Cardiac septum (tissue), 1 donor: Measurements from ENCODE around the gene G0S2. TPM values are rescaled to one million over a fixed set of nuclear protein-coding genes. Genes with fewer than 3 reads are reported as not detected.

Source experiments
- DNase-seq: peaks from one replicate; pipeline ENCODE4 v3.0.0-alpha.2; 2020; ENCODE audit warnings: low spot score
- intact Hi-C: fragments of 100-400 bp; cut with DNase I; formaldehyde crosslinking; loops from one replicate; pipeline ENCODE4 v1.14.0; 2022
- long read RNA-seq: library from polyadenylated mRNA; unstranded; transcript quantifications from one replicate; pipeline ENCODE4 v2.0.0, GENCODE V29; 2021
- total RNA-seq: library from RNA; stranded (reverse); fragmentation: NEBNext Ultra II Directional; extraction: Animal tissue kit (Norgen Biotek cat#: 25700); gene quantifications from one replicate; pipeline ENCODE4 v1.2.1, GENCODE V29; 2021
- donor health status: DM: no; HTN: no; CAD: no.

The G0S2 gene
- total RNA-seq: 246 TPM
- long read RNA-seq, transcript G0S2-201 (2 exons, 866 nt): major isoform, 680 of 691 reads
- long read RNA-seq, partial matches to known transcripts: 0 of 691 reads
- long read RNA-seq, other reads (novel, unspliced or antisense): 11 of 691 reads

GRCh38 chr1:209674957-209675564, at the start of gene G0S2:
Gene G0S2, plus strand, starts transcription at chr1:209675412. Its CDS starts 273 bp downstream, at chr1:209675685.
- intact Hi-C loops: loop anchor here (1.0 kb wide), 1 partner anchor 32 kb away; no protein-coding TSS in a partner anchor

GRCh38 chr1:209625791-209626285, 49.4 kb upstream of the G0S2 start:
- DNase-seq: no peak

More at GRCh38 chr1:209674957-209675564, at the start of gene G0S2:
- peak; percentile 95 for DNase-seq

GRCh38 chr1:209626346-209627026, 48.7 kb upstream of the G0S2 start:
- intact Hi-C loops: loop anchor here (1.0 to 5.0 kb wide), 4 partner anchors 24 to 121 kb away; no protein-coding TSS in a partner anchor
- no peak for DNase-seq

More at GRCh38 chr1:209625791-209626285, 49.4 kb upstream of the G0S2 start:
- intact Hi-C loops: loop anchor here (2.0 to 5.0 kb wide), 4 partner anchors 17 to 121 kb away; no protein-coding TSS in a partner anchor

- DNase-seq: no peak
- intact Hi-C loops: loop anchor here (1.0 to 5.0 kb wide), 4 partner anchors 25 to 120 kb away; no protein-coding TSS in a partner anchor
These were observed 48.0 kb upstream of the G0S2 start for GRCh38 chr1:209627027-209627731.

- intact Hi-C loops: loop anchor here (1.0 to 5.0 kb wide), 4 partner anchors 25 to 120 kb away; no protein-coding TSS in a partner anchor
- peak; percentile 91 for DNase-seq
These were observed 47.4 kb upstream of the G0S2 start for GRCh38 chr1:209627732-209628196.

GRCh38 chr1:209628618-209629299, 46.5 kb upstream of the G0S2 start:
- intact Hi-C loops: loop anchor here (5.0 kb wide), 1 partner anchor 119 kb away; no protein-coding TSS in a partner anchor
- no peak for DNase-seq

GRCh38 chr1:209629621-209630382, 45.4 kb upstream of the G0S2 start:
- intact Hi-C loops: loop anchor here (5.0 kb wide), 1 partner anchor 117 kb away; no protein-coding TSS in a partner anchor
- no peak for DNase-seq

- intact Hi-C loops: no loop called here
- DNase-seq: no peak
These were observed 44.6 kb upstream of the G0S2 start for GRCh38 chr1:209630383-209631225.

GRCh38 chr1:209633335-209633997, 41.7 kb upstream of the G0S2 start:
- DNase-seq: no peak
- intact Hi-C loops: no loop called here

- intact Hi-C loops: no loop called here
- no peak for DNase-seq
These were observed 41.0 kb upstream of the G0S2 start for GRCh38 chr1:209634005-209634737.

GRCh38 chr1:209635850-209636249, 39.4 kb upstream of the G0S2 start:
- intact Hi-C loops: no loop called here
- no peak for DNase-seq

- intact Hi-C loops: loop anchor here (2.0 kb wide), 2 partner anchors 17 to 101 kb away; no protein-coding TSS in a partner anchor
- peak; percentile 93 for DNase-seq
These were observed 33.4 kb upstream of the G0S2 start for GRCh38 chr1:209641832-209642172.

- DNase-seq: no peak
- intact Hi-C loops: loop anchor here (1.0 to 2.0 kb wide), 3 partner anchors 18 to 100 kb away; partner anchors contain the start of gene G0S2
These were observed 32.4 kb upstream of the G0S2 start for GRCh38 chr1:209642816-209643215.

GRCh38 chr1:209643285-209644020, 31.8 kb upstream of the G0S2 start:
- intact Hi-C loops: loop anchor here (1.0 to 2.0 kb wide), 3 partner anchors 19 to 99 kb away; partner anchors contain the start of gene G0S2
- DNase-seq: peak; percentile 88
